Measurements from ENCODE around the gene CFHR2. TPM values are rescaled to one million over a fixed set of nuclear protein-coding genes. Genes with fewer than 3 reads are reported as not detected.
"Not testable (repeated sequence)": the region's sequence is repeated elsewhere in the genome, so short reads cannot be mapped to it uniquely, and the experiment has no call there.

CFHR2 gene
- total RNA-seq, 1 donor, result not detected

- no peak overlapping the region for H3K27ac ChIP-seq (ENCODE audit: low read depth, low read length)
- no peaks in the 10 kb centered on the region for H3K9me3 ChIP-seq (ENCODE audit: low read depth, low read length)
- no peaks in the 10 kb centered on the region for H3K36me3 ChIP-seq (ENCODE audit: insufficient read depth, low read length)
- no peak overlapping the region for H3K4me2 ChIP-seq (ENCODE audit: insufficient read depth, low read length)
- no peak overlapping the region for H3K4me3 ChIP-seq (ENCODE audit: insufficient read depth, low read length)
- no peaks in the 10 kb centered on the region for H4K20me1 ChIP-seq (ENCODE audit: insufficient read depth, low read length)
- H3K79me2 ChIP-seq (ENCODE audit: insufficient read depth, low read length), result no peaks in the 10 kb centered on the region
- no peak for DNase-seq (ENCODE audit: insufficient read length, low spot score, missing footprints)
- H2AFZ ChIP-seq (ENCODE audit: low read length), result no peak overlapping the region
- no peaks in the 10 kb centered on the region for H3K27me3 ChIP-seq (ENCODE audit: insufficient read depth, low read length)
- no peaks in the 10 kb centered on the region for H3K4me1 ChIP-seq (ENCODE audit: insufficient read depth, low read length)
- TF ChIP-seq CTCF (IDR thresholded peaks at IDR 0.05; ENCODE audit: extremely low read depth, low read depth, low read length), result no peak
Measured at GRCh38 chr1:196910215-196910614, 33.3 kb upstream of the CFHR2 start.

GRCh38 chr1:196912283-196912682 lies 31.3 kb upstream of the CFHR2 start:
- not testable (repeated sequence) for H4K20me1 ChIP-seq (ENCODE audit: insufficient read depth, low read length)

GRCh38 chr1:196926839-196927238 lies 16.7 kb upstream of the CFHR2 start:
- not testable (repeated sequence) for H3K4me3 ChIP-seq (ENCODE audit: insufficient read depth, low read length); H3K27me3 ChIP-seq (ENCODE audit: insufficient read depth, low read length); H3K4me1 ChIP-seq (ENCODE audit: insufficient read depth, low read length); H2AFZ ChIP-seq (ENCODE audit: low read length); H3K27ac ChIP-seq (ENCODE audit: low read depth, low read length); H3K9me3 ChIP-seq (ENCODE audit: low read depth, low read length); H4K20me1 ChIP-seq (ENCODE audit: insufficient read depth, low read length); H3K79me2 ChIP-seq (ENCODE audit: insufficient read depth, low read length); H3K4me2 ChIP-seq (ENCODE audit: insufficient read depth, low read length); H3K36me3 ChIP-seq (ENCODE audit: insufficient read depth, low read length)
- DNase-seq (ENCODE audit: insufficient read length, low spot score, missing footprints), result peak; percentile 21

More at GRCh38 chr1:196912283-196912682, 31.3 kb upstream of the CFHR2 start:
- not testable (repeated sequence) for H2AFZ ChIP-seq (ENCODE audit: low read length); H3K79me2 ChIP-seq (ENCODE audit: insufficient read depth, low read length); H3K4me1 ChIP-seq (ENCODE audit: insufficient read depth, low read length); H3K9me3 ChIP-seq (ENCODE audit: low read depth, low read length); H3K4me2 ChIP-seq (ENCODE audit: insufficient read depth, low read length); H3K27me3 ChIP-seq (ENCODE audit: insufficient read depth, low read length); H3K4me3 ChIP-seq (ENCODE audit: insufficient read depth, low read length); H3K27ac ChIP-seq (ENCODE audit: low read depth, low read length); DNase-seq (ENCODE audit: insufficient read length, low spot score, missing footprints); H3K36me3 ChIP-seq (ENCODE audit: insufficient read depth, low read length)

- not testable (repeated sequence) for H3K4me3 ChIP-seq (ENCODE audit: insufficient read depth, low read length); H4K20me1 ChIP-seq (ENCODE audit: insufficient read depth, low read length); H3K4me1 ChIP-seq (ENCODE audit: insufficient read depth, low read length); H3K9me3 ChIP-seq (ENCODE audit: low read depth, low read length); DNase-seq (ENCODE audit: insufficient read length, low spot score, missing footprints); H3K4me2 ChIP-seq (ENCODE audit: insufficient read depth, low read length); H3K27ac ChIP-seq (ENCODE audit: low read depth, low read length); H3K36me3 ChIP-seq (ENCODE audit: insufficient read depth, low read length); H3K27me3 ChIP-seq (ENCODE audit: insufficient read depth, low read length); H3K79me2 ChIP-seq (ENCODE audit: insufficient read depth, low read length); H2AFZ ChIP-seq (ENCODE audit: low read length)
Measured at GRCh38 chr1:196932853-196933252, 10.7 kb upstream of the CFHR2 start.

GRCh38 chr1:196933531-196934189 lies 9.9 kb upstream of the CFHR2 start:
- TF ChIP-seq CTCF (IDR thresholded peaks at IDR 0.05; ENCODE audit: extremely low read depth, low read depth, low read length), result no peak
- no peaks in the 10 kb centered on the region for H3K79me2 ChIP-seq (ENCODE audit: insufficient read depth, low read length)
- no peaks in the 10 kb centered on the region for H4K20me1 ChIP-seq (ENCODE audit: insufficient read depth, low read length)
- no peaks in the 10 kb centered on the region for H3K4me1 ChIP-seq (ENCODE audit: insufficient read depth, low read length)
- H3K27me3 ChIP-seq (ENCODE audit: insufficient read depth, low read length), result no peaks in the 10 kb centered on the region
- no peak for DNase-seq (ENCODE audit: insufficient read length, low spot score, missing footprints)
- no peak overlapping the region for H2AFZ ChIP-seq (ENCODE audit: low read length)
- H3K4me2 ChIP-seq (ENCODE audit: insufficient read depth, low read length), result no peak overlapping the region
- no peaks in the 10 kb centered on the region for H3K9me3 ChIP-seq (ENCODE audit: low read depth, low read length)
- no peaks in the 10 kb centered on the region for H3K36me3 ChIP-seq (ENCODE audit: insufficient read depth, low read length)
- no peak overlapping the region for H3K4me3 ChIP-seq (ENCODE audit: insufficient read depth, low read length)
- no peak overlapping the region for H3K27ac ChIP-seq (ENCODE audit: low read depth, low read length)

- H3K4me2 ChIP-seq (ENCODE audit: insufficient read depth, low read length); H3K9me3 ChIP-seq (ENCODE audit: low read depth, low read length); H3K27ac ChIP-seq (ENCODE audit: low read depth, low read length); DNase-seq (ENCODE audit: insufficient read length, low spot score, missing footprints); H3K36me3 ChIP-seq (ENCODE audit: insufficient read depth, low read length); H3K27me3 ChIP-seq (ENCODE audit: insufficient read depth, low read length); H2AFZ ChIP-seq (ENCODE audit: low read length); H4K20me1 ChIP-seq (ENCODE audit: insufficient read depth, low read length); H3K4me1 ChIP-seq (ENCODE audit: insufficient read depth, low read length); H3K79me2 ChIP-seq (ENCODE audit: insufficient read depth, low read length); H3K4me3 ChIP-seq (ENCODE audit: insufficient read depth, low read length): not testable (repeated sequence)
Measured at GRCh38 chr1:196941474-196941873, 2.1 kb upstream of the CFHR2 start.

Data from osteoblast (primary cell).